Endothelial cell of umbilical vein (primary cell): Measurements from ENCODE around the gene ACTR3C. TPM values are rescaled to one million over a fixed set of nuclear protein-coding genes. Genes with fewer than 3 reads are reported as not detected.
A peak's percentile ranks its signal among the peaks of the same experiment; 100 is the strongest.
"Not testable (repeated sequence)": the region's sequence is repeated elsewhere in the genome, so short reads cannot be mapped to it uniquely, and the experiment has no call there.

ENCODE experiments used
- BruUV-seq: library from RNA; stranded (reverse); fragments of 400-500 nt; replicated peaks from 2 replicates; lab custom pipeline; 2021; lab: Mats Ljungman, UMichigan
- CTCF ChIA-PET: fragments of 300-600, 350-600 bp; sonication (Branson Sonifier 250); formaldehyde crosslinking; loops from one replicate; lab custom pipeline; 2021; ENCODE audit warnings: antibody characterized with exemption, inconsistent platforms; lab: Charles Lee
- POLR2A ChIA-PET: fragments of 300-600, 350-600 bp; sonication (Branson Sonifier 250); formaldehyde crosslinking; loops from one replicate; lab custom pipeline; 2021; ENCODE audit warnings: antibody characterized with exemption, inconsistent platforms; lab: Charles Lee
- DNase-seq: peaks from one replicate; pipeline ENCODE4 v3.0.0-alpha.2; 2011; ENCODE audit warnings: low read depth, low spot score
- FAIRE-seq: peaks from 2 replicates; lab custom pipeline; 2011; peaks lifted over from hg19 to GRCh38; lab: Jason Lieb, UNC
- H2AFZ ChIP-seq: 2 replicates; pipeline ENCODE4 v1.6.0; 2012; ENCODE audit warnings: low read depth, low read length, control low read depth, inconsistent platforms
- H3K27ac ChIP-seq: 2 replicates; pipeline ENCODE4 v1.5.1; 2011; ENCODE audit warnings: low read depth, mild to moderate bottlenecking, control low read depth, low read length, moderate library complexity; ENCODE audit not compliant: insufficient read depth
- H3K27me3 ChIP-seq, 2 experiments: 2 replicates each; pipeline versions ENCODE4 v1.6.0 to v1.6.1; 2011; ENCODE audit warnings: low read length in 2 of 2, mixed read lengths in 1 of 2; ENCODE audit not compliant: control insufficient read depth in 2 of 2, insufficient read depth in 2 of 2
- H3K36me3 ChIP-seq, 2 experiments: 2 replicates in 1 of 2; 3 replicates in 1 of 2; pipeline ENCODE4 v1.5.1; 2011; ENCODE audit warnings: low read length in 2 of 2, mild to moderate bottlenecking in 1 of 2, moderate library complexity in 1 of 2; ENCODE audit not compliant: control insufficient read depth in 2 of 2, insufficient read depth in 2 of 2; ENCODE audit errors: extremely low read depth in 1 of 2
- H3K4me1 ChIP-seq: 3 replicates; pipeline ENCODE4 v1.5.1; 2011; ENCODE audit warnings: mild to moderate bottlenecking, low read length; ENCODE audit not compliant: control insufficient read depth, insufficient read depth; ENCODE audit errors: extremely low read depth
- H3K4me2 ChIP-seq: 2 replicates; pipeline ENCODE4 v1.6.1; 2011; ENCODE audit warnings: low read length, control low read depth, mixed read lengths; ENCODE audit not compliant: insufficient read depth
- H3K4me3 ChIP-seq, 3 experiments: fragments of 200-600 bp in 1 of 3; sonication (generic), shearing (Covaris generic) in 1 of 3; replicated peaks in 1 of 3; 2 replicates each; pipeline ENCODE4 v1.5.1; 2011 to 2016; ENCODE audit warnings: control low read depth in 3 of 3, low read length in 3 of 3, mild to moderate bottlenecking in 2 of 3, inconsistent platforms in 1 of 3, low read depth in 1 of 3, moderate library complexity in 1 of 3; ENCODE audit not compliant: insufficient read depth in 1 of 3
- H3K79me2 ChIP-seq: 2 replicates; pipeline ENCODE4 v1.6.0; 2012; ENCODE audit warnings: low read length, inconsistent platforms; ENCODE audit not compliant: control insufficient read depth, insufficient read depth
- H3K9ac ChIP-seq: replicated peaks from 2 replicates; pipeline ENCODE3; 2011; ENCODE audit warnings: low read length, control low read depth; ENCODE audit not compliant: insufficient read depth; ENCODE audit errors: extremely low read depth
- H3K9me1 ChIP-seq: replicated peaks from 3 replicates; pipeline ENCODE4 v1.6.0; 2011; ENCODE audit warnings: mild to moderate bottlenecking, low read length; ENCODE audit not compliant: control insufficient read depth, insufficient read depth; ENCODE audit errors: extremely low read depth
- H3K9me3 ChIP-seq: replicated peaks from 2 replicates; pipeline ENCODE4 v1.5.1; 2012; ENCODE audit warnings: low read length, inconsistent platforms; ENCODE audit not compliant: control insufficient read depth, insufficient read depth
- H4K20me1 ChIP-seq: replicated peaks from 2 replicates; pipeline ENCODE3; 2011; ENCODE audit warnings: mild to moderate bottlenecking, low read length; ENCODE audit not compliant: control insufficient read depth, insufficient read depth; ENCODE audit errors: extremely low read depth
- CTCF ChIP-seq, 2 donors: IDR thresholded peaks; 1 replicate in 1 of 2; 2 replicates in 1 of 2; pipeline ENCODE4 v1.5.1; 2011; ENCODE audit warnings: low read length in 2 of 2, mild to moderate bottlenecking in 2 of 2, moderate library complexity in 2 of 2, control low read depth in 1 of 2, inconsistent platforms in 1 of 2, low read depth in 1 of 2; ENCODE audit not compliant: insufficient read depth in 1 of 2; ENCODE audit errors: extremely low read depth in 1 of 2
- dilution Hi-C: fragments of 300-500 bp; cut with MboI; formaldehyde crosslinking; loops from one replicate; pipeline ENCODE4 v1.15.0; 2019; ENCODE audit warnings: low sequenced_read_pairs; ENCODE audit not compliant: extremely low pct_ligation_motif_present
- intact Hi-C: fragments of 100-400 bp; cut with micrococcal nuclease; formaldehyde crosslinking; loops from one replicate; pipeline ENCODE4 v1.10.0; 2022
- polyA plus RNA-seq, 4 experiments: library from polyadenylated mRNA; depleted of rRNA in 3 of 4; stranded (reverse) in 3 of 4; unstranded in 1 of 4; fragments of >200 nt; gene quantifications; 2 replicates each; pipeline versions ENCODE4 v1.2.1 to v1.2.3, GENCODE V29; 2011 to 2012; ENCODE audit warnings: missing spikeins in 1 of 4
- total RNA-seq: library from RNA; stranded (reverse); gene quantifications from 2 replicates; pipeline ENCODE4 v1.2.3, GENCODE V29; 2021

The ACTR3C gene
- total and polyA plus RNA-seq, 2 donors (not counting 3 experiments of a cell fraction or from before 2014, with no cell fraction given) = 0.33 TPM; not detected in 1

- H2AFZ ChIP-seq, H4K20me1 ChIP-seq, H3K27ac ChIP-seq, H3K9me1 ChIP-seq, H3K9me3 ChIP-seq, H3K4me1 ChIP-seq, H3K36me3 ChIP-seq, H3K27me3 ChIP-seq, H3K79me2 ChIP-seq, BruUV-seq, dilution Hi-C loops, POLR2A ChIA-PET, H3K9ac ChIP-seq, H3K4me3 ChIP-seq, H3K4me2 ChIP-seq: not testable (repeated sequence)
- peak; percentile 9 for DNase-seq
- TF ChIP-seq CTCF (IDR thresholded peaks at IDR 0.05; ENCODE audit: extremely low read depth in 1 of 2, insufficient read depth in 1 of 2, low read depth in 1 of 2, low read length in 2 of 2) = peak; percentile 22 to 35
- intact Hi-C loops = loop anchor here (2.0 to 10.0 kb wide), 5 partner anchors 71 to 701 kb away; no protein-coding TSS in a partner anchor
- CTCF ChIA-PET = interaction anchor here (0.6 to 1.2 kb wide), 6 partner anchors 64 to 725 kb away, joined by 3 to 6 read pairs (median 4); no protein-coding TSS in a partner anchor
- peak; percentile 94 for FAIRE-seq
These were observed 37.2 kb downstream of the ACTR3C start for GRCh38 chr7:150285849-150286754.

- H3K4me1 ChIP-seq, H3K4me2 ChIP-seq, POLR2A ChIA-PET, H3K9ac ChIP-seq, H3K9me1 ChIP-seq, H3K27ac ChIP-seq, dilution Hi-C loops, CTCF ChIA-PET, H3K27me3 ChIP-seq, DNase-seq, H3K4me3 ChIP-seq, H2AFZ ChIP-seq, H3K79me2 ChIP-seq, BruUV-seq, H4K20me1 ChIP-seq, H3K36me3 ChIP-seq, H3K9me3 ChIP-seq: not testable (repeated sequence)
- intact Hi-C loops = loop anchor here (10.0 kb wide), 1 partner anchor 471 kb away; no protein-coding TSS in a partner anchor
- FAIRE-seq = peak; percentile 75
These were observed 39.7 kb downstream of the ACTR3C start for GRCh38 chr7:150283608-150284007.

GRCh38 chr7:150283111-150283510, 40.2 kb downstream of the ACTR3C start:
- FAIRE-seq = not testable (repeated sequence)

More at GRCh38 chr7:150283111-150283510, 40.2 kb downstream of the ACTR3C start:
- DNase-seq, H3K4me1 ChIP-seq, H2AFZ ChIP-seq, H3K9me1 ChIP-seq, H3K36me3 ChIP-seq, H4K20me1 ChIP-seq, H3K4me3 ChIP-seq, dilution Hi-C loops, H3K79me2 ChIP-seq, BruUV-seq, H3K27ac ChIP-seq, H3K9me3 ChIP-seq, H3K27me3 ChIP-seq, CTCF ChIA-PET, POLR2A ChIA-PET, H3K4me2 ChIP-seq, H3K9ac ChIP-seq: not testable (repeated sequence)
- intact Hi-C loops = loop anchor here (10.0 kb wide), 1 partner anchor 472 kb away; no protein-coding TSS in a partner anchor
